ENCODE results near the gene PIP5K1C.
"Not testable (repeated sequence)": the region's sequence is repeated elsewhere in the genome, so short reads cannot be mapped to it uniquely, and the experiment has no call there.

PIP5K1C gene

GRCh38 chr19:3674784-3675543 lies 25.3 kb downstream of the PIP5K1C start:
- no peak for DNase-seq (ENCODE audit: low read depth)

- DNase-seq (ENCODE audit: low read depth) = no peak
Observed at GRCh38 chr19:3673506-3674439, 26.5 kb downstream of the PIP5K1C start.

GRCh38 chr19:3672993-3673392 lies 27.3 kb downstream of the PIP5K1C start:
- no peak for DNase-seq (ENCODE audit: low read depth)

- DNase-seq (ENCODE audit: low read depth) = no peak
Observed at GRCh38 chr19:3672575-3672948, 27.7 kb downstream of the PIP5K1C start.

- DNase-seq (ENCODE audit: low read depth) = no peak
Observed at GRCh38 chr19:3671680-3672574, 28.3 kb downstream of the PIP5K1C start.

GRCh38 chr19:3670796-3671679 lies 29.2 kb downstream of the PIP5K1C start:
- peak; percentile 35 for DNase-seq (ENCODE audit: low read depth)

- no peak for DNase-seq (ENCODE audit: low read depth)
Observed at GRCh38 chr19:3669947-3670795, 30.1 kb downstream of the PIP5K1C start.

GRCh38 chr19:3669082-3669946 lies 31.0 kb downstream of the PIP5K1C start:
- DNase-seq (ENCODE audit: low read depth) = no peak

GRCh38 chr19:3668331-3669081 lies 31.8 kb downstream of the PIP5K1C start:
- no peak for DNase-seq (ENCODE audit: low read depth)

- no peak for DNase-seq (ENCODE audit: low read depth)
Observed at GRCh38 chr19:3667766-3668165, 32.5 kb downstream of the PIP5K1C start.

- DNase-seq (ENCODE audit: low read depth) = no peak
Observed at GRCh38 chr19:3667037-3667638, 33.1 kb downstream of the PIP5K1C start.

GRCh38 chr19:3666545-3666856 lies 33.8 kb downstream of the PIP5K1C start:
- DNase-seq (ENCODE audit: low read depth) = not testable (repeated sequence)

GRCh38 chr19:3665681-3666544 lies 34.4 kb downstream of the PIP5K1C start:
- DNase-seq (ENCODE audit: low read depth) = peak; percentile 51

GRCh38 chr19:3664879-3665642 lies 35.2 kb downstream of the PIP5K1C start:
- no peak for DNase-seq (ENCODE audit: low read depth)

GRCh38 chr19:3663838-3664237 lies 36.4 kb downstream of the PIP5K1C start:
- DNase-seq (ENCODE audit: low read depth) = no peak
